PC-3 (cell line): ENCODE results near the gene PPARD.

ENCODE experiments used
- EZH2 ChIP-seq: fragments of 300-600 bp; sonication (generic); IDR thresholded peaks from one replicate; pipeline ENCODE4 v1.6.1; 2017; ENCODE audit warnings: antibody characterized with exemption, mild to moderate bottlenecking, low read length; ENCODE audit not compliant: unreplicated experiment
- TF ChIP-seq, protein P1 (sequence below): fragments of 300-600 bp; sonication (generic); conservative IDR thresholded peaks from 2 replicates; pipeline ENCODE4 v1.5.1; 2017; ENCODE audit warnings: antibody characterized with exemption, low read depth, mild to moderate bottlenecking, low read length

DNA sequence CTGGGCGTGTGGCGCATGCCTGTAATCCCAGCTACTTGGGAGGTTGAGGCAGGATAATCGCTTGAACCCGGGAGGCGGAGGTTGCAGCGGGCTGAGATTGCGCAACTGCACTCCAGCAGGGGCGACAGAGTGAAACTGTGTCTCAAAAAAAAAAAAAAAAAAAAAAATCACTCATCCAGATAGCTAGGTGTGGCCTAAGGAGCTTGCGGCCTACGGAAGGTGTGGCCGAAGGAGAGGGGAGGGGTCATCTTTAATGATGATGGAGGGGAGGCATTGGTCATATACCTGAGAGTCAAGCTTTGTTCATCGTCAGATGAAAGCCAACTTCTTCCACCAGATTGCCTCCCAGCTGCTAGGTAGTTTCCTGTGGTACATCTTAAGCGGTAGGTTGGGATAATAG is 801 bp upstream of the PPARD start:
- TF ChIP-seq, protein P1, sequence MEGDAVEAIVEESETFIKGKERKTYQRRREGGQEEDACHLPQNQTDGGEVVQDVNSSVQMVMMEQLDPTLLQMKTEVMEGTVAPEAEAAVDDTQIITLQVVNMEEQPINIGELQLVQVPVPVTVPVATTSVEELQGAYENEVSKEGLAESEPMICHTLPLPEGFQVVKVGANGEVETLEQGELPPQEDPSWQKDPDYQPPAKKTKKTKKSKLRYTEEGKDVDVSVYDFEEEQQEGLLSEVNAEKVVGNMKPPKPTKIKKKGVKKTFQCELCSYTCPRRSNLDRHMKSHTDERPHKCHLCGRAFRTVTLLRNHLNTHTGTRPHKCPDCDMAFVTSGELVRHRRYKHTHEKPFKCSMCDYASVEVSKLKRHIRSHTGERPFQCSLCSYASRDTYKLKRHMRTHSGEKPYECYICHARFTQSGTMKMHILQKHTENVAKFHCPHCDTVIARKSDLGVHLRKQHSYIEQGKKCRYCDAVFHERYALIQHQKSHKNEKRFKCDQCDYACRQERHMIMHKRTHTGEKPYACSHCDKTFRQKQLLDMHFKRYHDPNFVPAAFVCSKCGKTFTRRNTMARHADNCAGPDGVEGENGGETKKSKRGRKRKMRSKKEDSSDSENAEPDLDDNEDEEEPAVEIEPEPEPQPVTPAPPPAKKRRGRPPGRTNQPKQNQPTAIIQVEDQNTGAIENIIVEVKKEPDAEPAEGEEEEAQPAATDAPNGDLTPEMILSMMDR, result no peak
- TF ChIP-seq EZH2, result no peak
